NK-92 treated with Interleukin-12 subunit alpha and Interleukin-12 subunit beta, amount 100 ng/mL, for 24 hours (cell line): ENCODE results near the gene DEDD2.

Source experiments
- DNase-seq: peaks from one replicate; lab custom pipeline; 2025; lab: John Stamatoyannopoulos, UW

The DEDD2 gene

DNA sequence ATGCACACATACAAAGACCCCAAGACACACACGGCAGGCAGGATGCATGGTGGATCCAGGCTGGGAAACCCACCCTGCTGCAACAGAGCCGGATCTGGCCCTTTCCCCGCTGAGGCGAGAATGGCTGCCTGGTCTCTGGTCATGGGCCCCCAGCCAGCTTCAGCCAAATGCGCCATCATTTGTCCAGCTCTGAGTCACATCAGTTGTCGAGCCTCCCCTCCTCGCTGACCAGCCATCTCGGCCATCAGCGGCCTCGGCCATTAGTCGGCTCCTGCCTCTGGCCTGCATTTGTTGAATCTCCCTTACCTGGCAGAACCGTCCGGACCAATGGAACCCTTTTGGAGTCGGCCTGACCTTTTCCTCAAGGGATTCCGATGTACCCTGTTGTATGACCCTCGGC is 46.8 kb downstream of the DEDD2 start:
- DNase-seq, result no peak

DNA sequence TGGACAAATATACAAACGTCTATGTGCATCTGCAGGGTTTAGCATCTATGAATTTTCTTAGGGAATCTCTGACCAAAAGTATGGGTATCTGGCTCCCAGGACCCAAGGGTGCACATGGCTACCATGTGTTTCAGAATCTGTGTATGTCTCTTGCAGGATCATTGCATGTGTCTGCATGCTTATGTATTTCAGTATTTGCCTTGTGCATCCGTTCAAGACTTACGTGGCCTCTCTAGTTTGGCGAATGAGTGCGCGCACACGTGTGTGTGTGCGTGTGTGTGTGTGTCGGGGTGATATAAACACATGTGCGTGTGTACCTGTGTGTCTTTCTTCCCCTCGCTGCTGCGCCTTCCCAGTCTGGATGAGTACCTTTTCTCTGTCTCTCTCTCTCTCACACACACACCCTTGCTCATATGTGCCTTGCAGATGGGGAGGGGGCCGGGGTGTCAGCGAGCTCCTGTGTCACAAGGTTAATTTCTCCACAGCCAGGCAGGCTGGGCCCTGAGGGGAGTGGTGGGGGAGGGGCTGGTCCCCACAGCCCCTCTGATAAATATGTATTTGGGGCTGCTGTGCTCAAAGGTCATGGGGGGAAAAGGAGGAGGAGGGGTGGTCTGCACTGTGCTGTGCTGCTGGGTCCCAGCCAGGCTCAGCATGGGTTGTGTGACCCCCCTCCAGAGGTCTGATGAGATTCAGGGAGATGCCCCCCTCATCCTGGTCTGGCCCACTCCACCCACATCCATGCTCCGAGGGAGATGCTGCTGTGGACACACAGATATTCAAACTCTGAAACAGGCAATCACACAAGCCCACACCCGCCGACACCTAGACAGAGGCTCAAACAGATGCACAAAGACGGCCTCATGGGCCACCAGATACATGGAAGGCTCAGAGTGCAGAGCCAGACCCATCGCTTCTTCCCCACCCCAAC is 47.7 kb downstream of the DEDD2 start:
- no peak for DNase-seq

DNA sequence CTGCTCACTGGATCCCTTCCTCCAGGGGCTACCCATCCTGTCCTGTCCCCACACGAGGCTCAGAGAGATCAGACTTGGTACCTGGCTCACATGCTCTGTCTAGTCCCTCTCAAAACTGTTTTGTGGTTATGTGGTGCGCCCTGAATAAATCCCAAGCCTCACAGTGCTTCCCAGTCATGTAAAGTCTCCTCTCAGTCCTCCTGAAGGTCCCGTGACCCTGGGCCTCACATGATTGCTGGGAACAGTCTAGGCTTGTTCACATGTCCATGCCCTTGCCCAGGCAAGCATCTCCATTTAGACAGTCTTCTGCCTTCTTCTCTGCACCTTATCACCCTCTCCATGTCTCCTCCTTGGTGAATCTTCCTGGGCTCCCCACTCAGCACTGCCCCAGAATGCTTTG is 49.3 kb downstream of the DEDD2 start:
- DNase-seq, result no peak

DNA sequence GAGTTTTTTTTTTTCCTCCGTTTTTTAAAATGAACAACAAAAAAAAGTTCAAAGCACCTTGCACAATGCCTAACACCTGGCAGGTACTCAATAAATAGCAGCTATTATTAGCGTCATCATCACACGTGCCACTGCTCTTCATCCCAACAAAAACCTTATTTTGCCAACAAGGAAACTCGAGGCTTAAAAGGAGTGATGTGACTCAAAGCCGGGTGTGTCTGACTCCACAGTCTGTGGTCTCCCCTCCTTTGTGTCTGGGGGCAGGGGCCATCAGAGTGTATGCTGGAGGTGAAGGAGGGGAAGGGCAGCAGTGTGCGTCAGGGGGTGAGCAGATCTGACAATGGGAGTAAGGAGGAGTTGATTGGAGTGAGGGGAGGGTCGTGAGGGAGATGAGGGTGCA is 51.2 kb downstream of the DEDD2 start:
- no peak for DNase-seq

DNA sequence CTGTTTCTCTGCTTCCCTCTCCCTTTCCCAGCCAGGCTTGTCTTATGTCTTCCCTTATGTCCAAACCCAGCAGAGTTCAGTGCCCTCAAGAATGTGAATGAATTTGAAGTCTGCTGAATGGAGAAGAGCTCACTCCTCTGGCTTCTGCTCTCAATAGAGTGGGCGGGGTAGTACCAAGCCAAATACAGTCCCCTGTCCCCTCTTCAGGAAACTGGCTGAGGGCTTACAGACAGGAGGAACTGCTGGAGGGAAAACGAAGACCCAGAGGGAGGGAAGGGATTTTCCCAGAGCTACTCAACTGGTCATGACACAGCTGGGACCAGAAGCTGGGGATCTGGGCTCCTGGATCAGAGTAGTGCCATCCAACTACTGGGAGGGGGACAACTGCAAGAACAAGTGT is 52.3 kb downstream of the DEDD2 start:
- DNase-seq, result no peak

DNA sequence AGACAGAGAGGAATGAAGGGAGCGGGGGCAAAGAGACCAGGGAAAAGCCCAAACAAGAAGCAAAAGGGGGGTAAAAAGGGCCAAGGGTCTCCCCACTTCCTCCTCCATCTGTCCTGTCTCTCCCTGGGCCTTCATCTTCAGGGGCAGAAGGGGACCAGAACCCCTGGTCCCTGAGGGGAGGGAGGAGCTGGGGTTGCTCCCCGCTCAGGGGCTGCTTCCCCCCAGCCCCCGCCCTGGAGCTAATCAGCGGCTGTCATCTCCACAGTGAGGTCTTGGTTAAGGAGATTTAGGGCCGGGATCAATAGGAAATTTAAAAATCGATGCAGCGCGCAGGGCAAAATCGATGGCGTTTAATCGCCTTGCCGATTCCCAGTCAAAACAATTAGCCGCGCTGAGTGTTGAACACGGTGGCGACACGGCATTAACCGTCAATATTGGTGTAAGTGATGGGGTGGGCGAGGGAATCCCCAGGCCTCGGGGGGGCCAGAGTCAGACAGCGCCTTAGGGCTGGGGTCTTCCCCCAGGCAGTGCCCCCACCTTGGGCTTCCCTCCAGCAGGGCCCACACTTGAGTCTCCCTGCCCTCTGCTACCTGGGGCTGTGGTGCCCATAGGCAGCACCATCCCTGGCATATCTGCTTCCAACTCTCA is 55.7 kb downstream of the DEDD2 start:
- no peak for DNase-seq

DNA sequence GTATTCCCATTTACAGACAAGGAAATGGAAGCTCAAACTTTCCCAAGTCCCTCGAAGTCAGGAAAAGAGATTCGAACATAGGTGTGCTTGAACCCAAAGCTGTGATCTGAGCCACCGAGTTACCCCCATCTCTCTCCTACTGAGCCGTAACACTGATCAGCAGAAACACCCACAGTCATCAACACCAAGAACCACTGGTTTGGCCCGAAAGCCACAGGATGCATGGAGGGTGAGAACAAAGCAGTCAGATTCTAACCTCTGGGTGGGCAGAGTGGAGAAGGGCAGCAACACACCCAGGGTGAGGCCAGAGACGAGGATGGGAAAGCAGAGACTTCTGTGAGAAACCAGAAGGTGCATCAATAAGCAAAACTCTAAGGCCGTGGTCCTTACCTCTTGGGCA is 57.5 kb downstream of the DEDD2 start:
- no peak for DNase-seq

DNA sequence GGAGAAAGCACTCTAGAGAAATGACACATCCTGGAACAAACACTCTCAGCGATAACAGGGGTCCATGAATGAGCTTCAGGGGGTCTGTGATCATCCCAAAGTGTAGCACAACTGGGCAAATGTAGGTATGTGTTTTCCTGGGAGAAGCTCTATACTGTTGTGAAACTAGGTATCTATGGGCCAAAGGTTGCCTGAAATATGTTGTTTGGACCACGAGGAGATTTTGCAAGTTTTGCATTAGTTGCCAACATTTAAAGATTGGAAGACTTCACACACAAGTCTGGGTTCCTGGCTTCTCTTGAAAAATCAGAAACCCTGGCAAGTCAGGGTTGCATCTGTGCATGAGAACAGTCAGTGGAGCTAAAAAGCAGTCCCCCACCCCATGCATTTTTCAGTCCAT is 58.6 kb downstream of the DEDD2 start:
- no peak for DNase-seq

DNA sequence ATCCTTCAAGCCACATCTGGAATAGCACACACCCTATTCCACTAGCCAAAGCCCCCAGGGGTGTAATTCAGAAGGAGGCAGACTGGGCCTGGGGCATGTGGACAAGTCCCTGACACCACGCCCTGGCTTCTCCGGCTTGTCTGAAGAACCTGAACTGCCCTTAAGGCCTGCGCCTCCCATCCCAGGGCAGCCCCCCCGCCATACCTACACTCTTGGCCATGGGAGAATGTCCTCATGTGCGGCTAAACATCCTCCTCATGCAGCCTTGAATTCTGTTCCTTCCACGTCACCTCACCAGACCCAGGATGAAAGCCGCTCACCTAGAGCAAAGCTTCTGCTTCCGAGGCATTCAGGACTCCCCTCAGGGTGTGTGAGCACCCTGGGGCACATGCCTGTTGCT is 60.9 kb downstream of the DEDD2 start:
- no peak for DNase-seq

DNA sequence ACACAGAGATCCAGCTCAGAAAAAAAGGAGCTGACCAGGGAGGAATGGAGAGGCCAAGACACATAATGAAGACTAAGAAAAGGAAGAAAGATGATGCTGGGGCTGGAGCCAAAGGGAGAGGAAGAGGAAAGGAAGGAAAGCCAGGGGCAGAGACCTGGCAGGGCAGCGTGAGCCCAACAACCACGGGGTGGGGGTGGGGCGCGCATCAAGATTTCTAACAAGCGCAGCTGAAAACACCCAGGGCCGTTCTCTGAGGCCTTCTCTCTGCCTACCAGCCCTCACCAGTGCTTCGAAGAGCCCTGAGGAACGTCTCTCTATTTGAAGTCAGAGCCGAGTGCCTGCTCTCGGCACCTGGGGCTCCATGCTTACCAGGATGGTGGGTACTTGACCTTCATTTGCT is 61.7 kb downstream of the DEDD2 start:
- no peak for DNase-seq

DNA sequence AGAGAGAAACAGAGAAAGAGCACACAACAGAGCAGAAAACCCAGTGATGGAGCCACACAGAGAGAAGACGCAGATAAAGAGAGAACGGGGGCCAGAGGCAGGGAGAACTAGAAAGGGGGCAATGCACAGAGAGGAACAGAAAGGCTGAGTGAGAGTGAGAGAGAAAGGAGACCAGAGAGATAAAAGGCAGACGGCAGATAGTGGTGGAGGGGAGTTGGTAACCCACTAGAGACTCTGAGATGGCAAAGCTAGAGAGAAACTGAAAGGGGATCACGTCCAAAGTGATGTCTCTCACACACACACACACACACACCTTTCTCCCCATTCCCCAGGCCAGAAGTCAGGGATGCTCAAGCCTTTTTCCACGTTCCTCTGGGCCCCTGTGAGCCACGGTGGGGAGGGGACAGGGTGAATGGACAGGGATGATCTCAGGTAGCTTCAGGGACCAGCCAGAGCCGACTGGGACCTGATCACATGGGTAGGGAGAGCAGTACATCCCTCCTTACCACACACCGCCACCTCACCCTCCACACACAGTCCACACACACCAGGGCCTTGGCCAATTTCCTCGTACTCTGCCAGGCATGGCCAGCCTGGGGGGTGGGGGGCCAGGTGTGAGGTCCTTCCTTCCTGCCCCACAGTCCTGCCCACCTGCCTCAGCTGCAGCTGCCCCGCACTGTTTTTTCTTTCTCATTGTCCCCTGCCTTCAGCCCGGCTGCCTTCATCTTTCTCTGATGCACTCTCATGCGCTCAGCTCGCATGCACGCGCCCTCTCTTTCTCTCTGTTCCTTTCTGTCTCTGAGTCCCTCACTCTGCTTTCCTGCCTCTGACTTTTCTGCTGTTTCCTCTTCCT is 62.8 kb downstream of the DEDD2 start:
- no peak for DNase-seq

DNA sequence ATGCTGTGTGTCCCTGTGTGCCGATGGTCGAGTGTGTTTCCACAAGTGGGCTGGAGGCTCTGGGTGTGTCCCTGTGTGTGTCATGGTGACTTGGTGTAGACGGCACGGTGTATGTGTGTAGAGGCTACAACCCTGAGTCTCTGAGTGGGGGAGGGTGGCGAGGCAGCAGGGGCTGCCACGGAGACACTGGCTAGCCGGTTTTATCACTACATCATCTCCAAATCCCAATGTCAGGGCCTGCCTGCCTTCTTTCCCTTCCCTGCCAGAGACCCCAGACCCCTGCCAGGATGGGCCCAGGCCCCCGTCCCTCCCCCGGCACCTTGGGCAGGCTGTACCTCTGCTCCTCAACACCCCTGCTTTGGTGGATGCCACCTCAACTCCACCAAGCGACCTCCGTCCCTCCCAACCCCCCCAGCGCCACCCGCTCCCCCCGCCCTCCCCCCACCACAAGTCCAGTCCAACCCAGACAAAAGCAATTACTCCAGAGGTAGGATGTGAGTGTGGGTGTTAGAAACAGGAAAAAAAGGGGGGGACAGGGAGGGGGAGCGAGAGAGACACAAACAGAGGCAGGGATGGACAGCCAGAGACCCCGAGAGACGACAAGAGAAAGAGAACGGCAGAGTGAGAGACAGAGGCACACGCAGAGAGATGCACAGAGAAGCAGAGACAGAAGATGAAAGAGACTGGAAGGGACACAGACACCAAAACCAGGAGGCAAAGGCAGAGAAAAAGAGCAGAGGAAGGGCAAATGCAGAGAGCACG is 63.6 kb downstream of the DEDD2 start:
- no peak for DNase-seq

DNA sequence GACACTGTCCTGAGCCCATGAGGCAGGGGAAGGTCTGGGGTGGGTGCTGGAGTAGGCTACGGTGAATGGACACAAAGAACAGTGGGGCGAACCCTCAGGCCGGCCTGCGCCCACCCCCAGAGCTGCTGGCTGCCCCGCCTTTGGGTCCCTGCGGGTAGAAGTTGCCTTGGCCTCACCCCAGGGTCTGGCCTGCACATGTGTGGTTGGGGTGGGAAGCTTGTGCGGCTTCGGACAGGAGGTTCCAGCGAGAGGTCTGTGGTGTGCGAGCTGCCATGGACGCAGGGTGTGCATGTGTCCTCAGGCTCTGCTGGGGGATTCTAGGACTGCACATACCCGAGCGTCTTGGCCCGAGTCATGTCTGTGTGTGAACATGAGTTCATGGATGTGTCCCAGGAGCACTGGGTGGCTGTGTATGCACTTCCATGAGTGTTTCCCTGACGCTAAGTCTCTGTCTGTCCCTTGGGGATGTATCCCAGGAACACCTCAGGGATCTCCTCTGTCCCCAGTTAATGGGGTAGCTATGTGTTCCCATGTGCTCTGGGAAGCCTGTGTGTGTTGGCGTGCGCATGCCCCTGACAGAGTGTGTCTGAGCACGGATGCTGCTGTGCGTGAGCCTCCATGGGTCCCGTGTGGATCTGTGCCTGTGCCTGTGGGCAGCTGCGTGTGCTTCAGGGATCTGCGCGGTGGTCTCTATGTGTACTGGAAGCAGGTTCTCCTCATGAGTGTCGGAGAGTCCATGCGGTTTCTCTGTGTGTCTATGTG is 64.4 kb downstream of the DEDD2 start:
- no peak for DNase-seq

DNA sequence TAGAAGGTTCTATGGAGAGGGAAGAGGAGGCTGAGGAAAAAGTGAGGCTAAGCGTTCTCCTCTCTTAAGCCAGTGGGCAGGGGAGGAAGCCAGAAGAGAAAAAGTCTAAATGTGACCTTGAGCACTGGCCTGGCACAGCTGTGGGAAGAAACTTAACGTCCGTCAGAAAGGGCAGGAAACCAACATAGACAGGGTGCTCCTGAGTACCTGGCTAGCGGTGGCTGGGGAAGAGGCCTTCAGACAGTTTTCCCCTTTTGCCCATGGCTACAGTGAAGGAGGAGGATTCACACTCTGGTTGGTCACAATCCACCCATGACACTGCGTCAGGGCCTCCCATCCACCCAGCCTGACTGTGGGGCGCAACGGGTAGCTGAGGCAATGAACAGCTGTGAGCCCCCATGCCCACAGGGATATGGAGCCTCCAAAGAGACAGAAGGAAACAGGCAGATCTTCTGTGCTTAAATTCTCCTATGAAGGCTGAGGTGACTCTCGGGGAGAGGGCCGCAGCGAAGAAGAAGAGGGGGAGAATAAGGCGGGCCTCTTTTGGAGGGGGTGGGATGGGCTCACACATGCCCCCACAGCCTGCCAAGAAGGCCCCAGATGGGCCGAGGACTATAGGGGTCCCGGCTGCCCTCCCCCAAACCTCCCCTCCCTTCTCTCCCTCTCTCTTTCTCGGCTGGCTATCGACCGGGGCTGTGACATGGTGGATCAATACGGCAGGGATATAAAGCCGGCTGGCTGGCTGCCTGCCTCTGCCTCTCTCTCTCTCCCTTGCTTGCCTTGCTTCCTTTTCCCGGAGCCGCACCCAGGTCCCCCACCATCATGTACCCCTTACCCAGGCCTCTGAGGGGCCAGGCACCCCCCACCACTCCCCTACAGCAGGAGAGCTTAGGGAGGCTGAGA is 65.4 kb downstream of the DEDD2 start:
- no peak for DNase-seq

DNA sequence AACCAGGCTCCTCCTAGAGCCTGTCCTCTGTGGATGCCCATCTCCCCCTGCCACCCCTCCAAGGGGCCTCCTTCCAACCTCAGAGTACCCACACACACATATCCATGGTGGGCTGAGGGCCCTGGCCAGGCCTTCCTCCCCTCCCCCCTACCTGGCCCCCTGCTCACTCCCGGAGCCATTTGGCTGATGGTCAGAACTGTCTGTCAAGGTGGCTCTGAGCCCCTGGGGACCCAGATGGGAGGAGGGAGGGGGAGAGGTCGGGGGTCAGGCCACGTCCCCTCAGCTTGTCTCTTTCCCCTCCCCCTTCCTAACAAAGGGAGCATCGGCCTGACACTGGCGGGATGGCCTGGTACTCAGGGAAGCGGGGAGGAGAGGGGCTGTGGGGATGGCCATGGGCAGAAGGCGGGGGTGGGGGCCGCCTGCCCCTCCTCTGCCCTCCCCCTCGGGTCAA is 66.5 kb downstream of the DEDD2 start:
- no peak for DNase-seq

DNA sequence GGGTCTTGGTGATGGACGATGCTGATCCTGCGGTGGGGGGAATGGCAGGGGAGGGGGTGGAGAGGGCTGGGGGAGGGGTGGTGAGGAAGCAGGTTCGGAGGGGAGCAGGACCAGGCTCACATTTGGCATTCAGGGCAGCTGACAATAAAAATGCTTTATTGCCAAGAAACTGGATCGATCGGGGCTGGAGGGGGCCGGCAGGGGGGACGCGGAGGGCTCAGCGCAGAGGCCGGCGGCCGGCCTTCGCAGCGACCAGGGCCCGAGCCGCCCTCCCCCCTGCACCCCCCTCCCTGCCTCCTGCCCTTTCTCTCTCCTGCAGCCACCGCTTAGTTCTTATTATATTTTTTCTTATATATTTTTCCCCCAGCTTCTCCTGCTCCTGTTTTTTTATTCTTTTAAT is 67.1 kb downstream of the DEDD2 start:
- DNase-seq, result no peak

DNA sequence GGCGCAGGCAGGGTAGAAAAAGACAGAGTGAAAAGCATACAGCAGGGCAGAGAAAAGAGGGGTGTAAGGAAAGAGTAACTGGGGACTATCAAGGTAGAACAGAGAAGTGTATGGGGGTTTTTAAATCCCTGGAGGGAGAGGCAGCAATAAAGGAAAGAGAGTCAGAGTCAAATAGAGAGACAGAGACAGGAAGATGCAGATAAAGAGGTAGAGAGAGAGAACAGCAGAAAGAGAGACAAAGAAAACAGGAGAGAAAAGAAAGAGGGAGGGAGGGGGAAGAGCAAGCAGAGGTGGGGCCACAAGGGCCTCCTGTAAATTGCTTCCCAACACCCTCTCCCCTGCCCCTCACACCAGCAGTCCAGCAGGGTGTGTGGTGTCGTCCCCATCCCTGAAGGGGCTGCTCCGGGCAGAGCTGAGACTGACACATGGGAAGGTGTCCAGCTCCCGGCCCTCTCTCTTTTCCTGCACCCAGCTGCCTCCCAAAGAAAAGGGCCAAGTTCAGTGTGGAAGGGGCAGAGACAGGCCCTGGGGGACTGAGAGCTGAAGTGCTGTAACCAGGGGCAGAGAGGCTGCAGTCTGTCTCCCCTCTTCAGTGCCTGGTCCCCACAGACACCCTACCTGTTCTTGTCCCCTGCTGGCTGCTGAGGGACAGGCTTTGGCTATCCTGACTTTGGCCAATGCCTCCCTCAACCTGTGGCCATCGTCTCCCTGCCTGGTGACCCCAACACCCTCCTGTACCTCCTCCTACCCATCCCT is 67.9 kb downstream of the DEDD2 start:
- DNase-seq, result no peak
